Measurements from ENCODE around the gene OR2L8.

DNA sequence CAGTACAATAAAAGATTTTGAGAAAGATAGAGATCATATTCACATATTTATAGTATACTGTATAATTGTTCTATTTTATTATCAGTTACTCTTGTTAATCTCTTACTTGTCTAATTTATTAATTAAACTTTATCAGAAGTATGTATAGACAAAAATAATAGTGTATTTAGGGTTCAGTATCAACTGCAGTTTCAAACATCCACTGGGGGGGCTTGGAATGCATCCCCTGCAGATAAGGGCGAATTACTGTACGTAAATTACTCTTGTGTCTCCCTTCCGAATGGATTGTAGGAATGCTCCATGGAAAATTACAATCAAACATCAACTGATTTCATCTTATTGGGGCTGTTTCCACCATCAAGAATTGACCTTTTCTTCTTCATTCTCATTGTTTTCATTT, at the start of gene OR2L8:
- TF ChIP-seq POLR2A (IDR thresholded peaks at IDR 0.05) = no peak
- TF ChIP-seq, protein P1, sequence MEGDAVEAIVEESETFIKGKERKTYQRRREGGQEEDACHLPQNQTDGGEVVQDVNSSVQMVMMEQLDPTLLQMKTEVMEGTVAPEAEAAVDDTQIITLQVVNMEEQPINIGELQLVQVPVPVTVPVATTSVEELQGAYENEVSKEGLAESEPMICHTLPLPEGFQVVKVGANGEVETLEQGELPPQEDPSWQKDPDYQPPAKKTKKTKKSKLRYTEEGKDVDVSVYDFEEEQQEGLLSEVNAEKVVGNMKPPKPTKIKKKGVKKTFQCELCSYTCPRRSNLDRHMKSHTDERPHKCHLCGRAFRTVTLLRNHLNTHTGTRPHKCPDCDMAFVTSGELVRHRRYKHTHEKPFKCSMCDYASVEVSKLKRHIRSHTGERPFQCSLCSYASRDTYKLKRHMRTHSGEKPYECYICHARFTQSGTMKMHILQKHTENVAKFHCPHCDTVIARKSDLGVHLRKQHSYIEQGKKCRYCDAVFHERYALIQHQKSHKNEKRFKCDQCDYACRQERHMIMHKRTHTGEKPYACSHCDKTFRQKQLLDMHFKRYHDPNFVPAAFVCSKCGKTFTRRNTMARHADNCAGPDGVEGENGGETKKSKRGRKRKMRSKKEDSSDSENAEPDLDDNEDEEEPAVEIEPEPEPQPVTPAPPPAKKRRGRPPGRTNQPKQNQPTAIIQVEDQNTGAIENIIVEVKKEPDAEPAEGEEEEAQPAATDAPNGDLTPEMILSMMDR (IDR thresholded peaks at IDR 0.05) = no peak
